GM18951 (cell line): Measurements from ENCODE around the gene RASD2.

ENCODE experiments used
- POLR2A ChIP-seq: IDR thresholded peaks from 4 replicates; pipeline ENCODE4 v1.6.1; 2011; ENCODE audit warnings: mild to moderate bottlenecking; ENCODE audit not compliant: insufficient read length, insufficient read depth; ENCODE audit errors: extremely low read depth
- in situ Hi-C: fragments of 300-500 bp; cut with MboI; formaldehyde crosslinking; loops from one replicate; pipeline ENCODE4 v1.12.0; 2022; ENCODE audit warnings: low sequenced_read_pairs, mixed read lengths, inconsistent platforms; ENCODE audit not compliant: unreplicated experiment

Gene RASD2

DNA sequence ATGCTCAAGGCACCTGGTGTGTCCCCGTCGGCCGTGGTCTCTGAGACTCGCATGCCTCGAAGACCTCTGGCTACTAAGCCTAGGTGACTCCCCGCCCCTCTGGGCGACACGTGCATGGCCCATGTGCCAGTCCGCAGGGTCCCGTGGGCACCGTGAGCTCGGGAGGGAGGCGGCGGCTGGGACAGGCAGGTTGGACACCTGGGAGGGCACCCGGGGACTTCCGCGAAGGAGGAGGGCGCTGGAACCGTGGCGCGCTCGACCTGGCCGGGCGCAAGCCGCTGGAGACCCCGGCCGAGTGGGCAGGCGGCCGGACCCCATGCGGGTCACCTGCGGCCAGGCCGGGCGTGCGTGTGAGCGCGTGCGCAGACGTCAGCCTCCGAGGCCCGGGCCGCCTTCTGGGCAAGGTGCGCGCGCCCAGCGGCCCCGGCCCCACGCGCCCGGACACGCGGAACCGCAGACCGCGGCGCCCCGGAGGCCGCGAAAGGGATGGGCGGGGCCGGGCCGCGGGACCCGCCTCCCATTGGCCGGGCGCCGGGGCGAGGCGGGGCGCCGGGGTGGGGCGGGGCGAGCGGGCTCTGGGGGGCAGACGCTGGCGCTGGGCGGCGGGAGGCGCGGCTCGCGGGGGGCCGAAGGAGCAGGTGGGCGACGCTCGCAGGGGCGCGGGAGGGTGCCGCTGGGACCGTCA lies 579 bp upstream of the RASD2 start:
- in situ Hi-C loops: no loop called here

DNA sequence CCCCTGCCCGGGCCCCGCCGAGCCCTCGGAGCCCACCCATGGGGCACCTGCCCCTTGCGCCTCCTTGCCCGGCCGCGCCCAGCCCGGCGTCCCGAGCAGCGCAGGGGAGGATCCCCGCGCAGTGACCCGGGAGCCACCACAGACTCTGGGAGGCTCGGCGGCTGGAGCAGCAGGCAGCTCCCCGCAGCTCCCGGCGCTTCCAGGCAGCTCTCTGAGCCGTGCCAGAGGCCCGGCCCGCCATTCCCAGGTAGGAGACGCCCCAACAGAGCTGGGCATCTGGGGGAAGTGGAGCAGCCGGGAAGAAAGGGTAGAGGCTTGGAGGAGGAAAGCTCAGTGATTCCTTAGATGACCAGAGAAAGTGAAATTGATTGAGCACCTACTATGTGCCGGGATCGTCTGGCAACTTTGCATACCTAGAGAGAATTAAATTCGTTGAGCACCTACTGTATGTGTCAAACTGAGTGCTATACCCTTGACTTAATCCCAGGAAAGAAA lies 670 bp downstream of the RASD2 start:
- in situ Hi-C loops: no loop called here
- no peak for TF ChIP-seq POLR2A

More for the DNA sequence above, 579 bp upstream of the RASD2 start:
- TF ChIP-seq POLR2A: no peak

DNA sequence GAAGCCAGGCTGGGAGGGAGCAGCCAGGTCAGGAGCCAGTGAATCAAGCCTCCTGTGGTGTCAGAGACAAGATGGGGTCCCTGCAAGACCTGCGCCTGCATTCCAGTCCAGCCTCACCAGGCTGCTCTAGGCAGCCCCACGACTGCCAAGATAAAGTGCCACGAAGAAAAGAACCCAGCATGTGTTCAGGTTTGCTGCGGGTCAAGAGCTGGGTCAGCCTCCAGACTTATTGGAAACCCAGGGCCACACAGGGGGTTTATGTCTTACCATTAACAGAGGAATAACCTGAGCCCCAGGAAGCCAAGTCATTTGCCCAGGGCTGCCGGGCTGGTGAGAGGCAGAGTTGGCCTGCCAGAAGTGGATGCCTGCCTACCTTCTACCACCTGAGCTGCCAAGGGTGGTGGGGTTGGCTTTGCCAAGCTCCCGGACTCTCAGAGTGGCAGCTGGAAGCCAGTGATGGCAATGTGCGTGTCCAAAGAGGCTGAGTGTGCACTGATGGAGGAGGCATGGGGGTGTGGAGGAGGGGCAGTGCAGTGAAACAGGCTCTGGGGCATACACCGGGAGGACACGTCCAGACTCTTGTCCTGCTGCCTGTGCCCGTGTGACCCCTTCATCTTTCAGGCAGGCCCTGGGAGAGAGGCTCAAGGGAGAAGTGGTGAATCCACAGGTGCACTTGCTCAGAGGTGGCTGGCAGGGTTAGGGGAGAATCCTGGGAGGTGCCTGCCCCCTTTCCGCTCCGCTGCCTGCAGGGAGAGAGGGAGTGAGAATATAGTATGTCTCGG lies 1.7 kb downstream of the RASD2 start:
- TF ChIP-seq POLR2A: no peak
- in situ Hi-C loops: no loop called here

DNA sequence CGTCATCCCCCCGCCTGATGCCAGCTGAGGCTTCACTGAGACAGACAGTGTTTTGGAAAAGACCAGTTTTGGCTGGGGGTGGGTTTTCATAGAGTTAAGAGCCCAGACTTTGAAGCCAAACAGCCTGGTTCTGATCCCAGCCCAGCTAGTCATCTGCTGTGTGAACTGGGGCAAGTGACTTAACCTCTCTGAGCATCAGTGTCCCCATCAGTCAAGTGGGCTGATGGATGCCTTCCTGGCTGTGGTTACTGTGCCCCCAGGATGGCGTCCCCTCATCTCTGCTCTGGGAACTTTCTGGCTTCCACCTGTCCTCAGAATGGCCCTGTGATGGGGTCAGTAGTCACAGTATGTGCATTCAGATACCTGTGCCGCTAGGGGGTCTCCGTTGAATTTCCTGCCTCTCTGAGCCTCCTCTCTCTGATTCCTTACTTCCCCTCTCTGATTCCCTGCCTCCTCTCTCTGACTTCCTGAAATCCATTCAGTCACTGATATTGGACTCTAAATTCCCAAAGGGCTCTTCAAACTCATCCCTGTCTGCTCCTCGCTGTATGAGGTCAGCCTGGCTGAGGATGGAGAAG lies 2.4 kb downstream of the RASD2 start:
- in situ Hi-C loops: no loop called here
- TF ChIP-seq POLR2A: no peak

DNA sequence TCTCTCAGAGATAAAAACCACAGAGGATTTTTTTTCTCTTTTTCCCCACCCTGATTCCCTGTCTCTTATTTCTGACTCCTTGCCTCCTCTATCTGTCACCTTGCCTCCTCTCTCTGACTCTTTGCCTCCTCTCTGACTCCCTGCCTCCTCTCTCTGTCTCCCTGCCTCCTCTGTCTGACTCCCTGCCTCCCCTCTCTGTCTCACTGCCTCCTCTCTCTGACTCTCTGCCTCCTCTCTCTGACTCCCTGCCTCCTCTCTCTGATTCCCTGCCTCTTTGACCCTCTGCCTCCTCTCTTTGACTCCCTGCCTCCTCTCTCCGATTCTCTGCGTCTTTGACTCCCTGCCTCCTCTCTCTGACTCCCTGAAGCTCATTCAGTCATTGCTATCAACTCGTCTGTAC lies 3.1 kb downstream of the RASD2 start:
- in situ Hi-C loops: no loop called here
- TF ChIP-seq POLR2A: no peak

DNA sequence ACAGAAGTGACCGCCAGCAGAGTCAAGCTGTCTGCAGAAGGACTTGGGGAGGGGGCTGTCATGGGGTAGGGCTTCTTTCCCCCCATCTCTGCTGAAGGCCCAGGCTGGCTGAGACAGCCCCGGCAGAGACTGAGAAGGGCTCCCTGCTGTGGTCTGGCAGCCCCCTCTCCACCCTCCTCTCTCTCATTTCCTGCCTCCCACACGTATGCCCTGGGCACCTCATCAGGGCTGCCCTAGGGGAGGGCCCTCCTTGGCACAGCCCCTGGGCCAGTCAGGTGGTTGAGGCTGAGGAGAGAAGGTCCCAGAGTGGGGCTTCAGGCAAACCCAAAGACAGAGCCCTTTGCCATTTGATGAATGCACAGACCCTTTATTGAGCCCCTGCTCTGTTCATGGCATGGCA lies 3.6 kb downstream of the RASD2 start:
- in situ Hi-C loops: no loop called here
- no peak for TF ChIP-seq POLR2A

DNA sequence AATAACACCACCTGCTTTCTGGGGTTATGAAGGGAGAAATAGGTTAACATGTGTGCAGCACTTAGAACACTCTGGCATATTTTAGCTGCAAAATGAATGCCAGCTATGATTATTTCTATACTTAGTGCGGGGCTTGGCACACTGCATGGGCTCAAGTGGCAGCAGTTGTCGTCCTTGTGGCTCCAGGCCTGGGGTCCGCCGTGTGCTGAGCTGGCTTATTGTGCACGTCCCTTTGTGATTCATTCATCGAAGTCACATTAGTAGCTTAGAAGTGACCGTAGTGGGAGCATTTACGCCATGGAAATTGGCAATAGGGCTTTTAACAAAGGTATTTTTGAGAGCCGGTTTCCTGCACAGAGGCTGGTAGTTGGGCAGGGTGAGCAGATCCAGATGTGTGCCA lies 4.2 kb downstream of the RASD2 start:
- in situ Hi-C loops: no loop called here
- no peak for TF ChIP-seq POLR2A

DNA sequence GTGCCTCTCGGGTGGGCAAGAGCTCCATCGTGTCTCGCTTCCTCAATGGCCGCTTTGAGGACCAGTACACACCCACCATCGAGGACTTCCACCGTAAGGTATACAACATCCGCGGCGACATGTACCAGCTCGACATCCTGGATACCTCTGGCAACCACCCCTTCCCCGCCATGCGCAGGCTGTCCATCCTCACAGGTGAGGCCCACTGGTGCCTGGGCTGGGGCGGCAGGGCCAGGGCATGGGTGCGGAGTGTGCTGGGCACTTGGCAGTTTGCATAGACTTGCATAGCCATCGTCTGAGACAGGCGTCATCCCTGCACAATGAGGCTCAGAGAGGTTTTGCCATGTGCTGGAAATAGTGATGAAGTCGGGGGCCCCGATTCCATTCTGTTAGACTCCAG lies 6.3 kb downstream of the RASD2 start:
- in situ Hi-C loops: no loop called here

DNA sequence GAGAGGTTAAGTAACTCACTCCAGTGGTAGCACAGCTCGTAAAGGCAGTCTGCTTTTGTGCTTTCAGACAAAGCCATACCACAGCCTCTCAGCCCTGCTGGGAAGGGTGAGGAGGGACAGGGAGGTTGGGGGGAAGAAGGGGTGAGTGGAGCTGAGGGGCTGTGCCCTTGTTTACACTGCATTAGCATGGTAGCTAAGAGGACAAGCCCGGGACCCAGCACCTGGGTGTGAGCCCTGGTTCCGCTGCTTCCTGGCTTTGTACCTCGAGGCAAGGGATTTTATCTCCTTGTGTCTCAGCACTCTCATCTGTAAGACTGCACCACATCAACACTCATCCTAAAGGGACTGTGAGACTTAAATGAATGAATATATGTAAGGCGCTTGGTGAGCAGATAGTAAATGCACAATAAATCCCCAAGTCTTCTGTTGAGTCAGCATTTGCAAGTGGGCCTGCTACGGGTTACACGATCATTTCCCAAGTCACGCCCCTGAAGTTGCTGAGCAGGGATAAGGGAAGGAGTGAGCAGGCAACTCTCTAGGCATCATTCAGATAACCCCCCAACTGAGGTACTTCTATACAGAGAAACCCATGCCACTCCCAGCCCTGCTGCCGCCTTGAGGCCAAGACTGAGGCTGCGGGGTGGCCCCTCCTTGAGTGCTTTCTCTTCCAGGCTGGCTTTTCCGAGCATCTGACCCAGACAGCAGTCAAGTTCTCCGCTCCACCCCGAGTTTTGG lies 7.5 kb downstream of the RASD2 start:
- in situ Hi-C loops: no loop called here
- no peak for TF ChIP-seq POLR2A

More for the DNA sequence above, 6.3 kb downstream of the RASD2 start:
- TF ChIP-seq POLR2A: no peak

DNA sequence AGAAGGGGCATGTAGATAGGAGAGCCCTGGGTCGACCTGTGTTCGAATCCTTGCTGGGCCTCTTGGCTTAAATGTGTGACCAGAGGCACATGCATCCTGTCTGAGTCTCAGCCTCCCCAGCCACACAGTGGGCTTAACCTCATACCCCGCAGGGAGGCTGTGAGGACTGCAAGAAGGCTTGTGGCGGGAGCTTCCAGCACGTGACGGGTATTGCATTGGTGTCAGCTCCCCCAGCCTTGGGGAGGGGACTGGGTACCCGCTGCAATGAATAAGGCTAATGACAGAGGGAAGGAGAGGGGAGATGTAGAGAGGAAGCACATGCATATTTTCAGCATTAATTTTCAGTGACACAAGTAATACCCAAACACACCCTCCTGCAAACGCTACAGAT lies 8.1 kb downstream of the RASD2 start:
- in situ Hi-C loops: no loop called here
- no peak for TF ChIP-seq POLR2A

DNA sequence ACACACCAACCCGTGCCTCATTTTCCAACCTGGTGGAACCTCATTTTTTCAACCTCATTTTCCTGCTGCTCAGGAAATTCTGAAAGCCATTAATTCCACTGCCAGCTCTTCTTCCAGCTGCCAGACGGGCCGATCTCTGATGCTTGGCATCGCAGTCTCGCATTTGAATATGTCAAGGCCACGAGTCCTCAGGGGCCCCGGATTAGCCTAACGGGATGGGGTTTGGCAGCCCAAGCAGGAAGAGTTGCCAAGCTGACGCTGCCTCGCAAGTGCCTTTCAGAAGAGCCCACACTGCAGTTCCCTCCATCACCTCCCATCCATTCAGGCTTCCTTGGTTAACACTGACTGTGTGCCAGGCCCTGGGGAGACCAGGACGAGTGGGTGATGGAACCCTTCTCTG lies 8.7 kb downstream of the RASD2 start:
- in situ Hi-C loops: no loop called here
- TF ChIP-seq POLR2A: no peak

DNA sequence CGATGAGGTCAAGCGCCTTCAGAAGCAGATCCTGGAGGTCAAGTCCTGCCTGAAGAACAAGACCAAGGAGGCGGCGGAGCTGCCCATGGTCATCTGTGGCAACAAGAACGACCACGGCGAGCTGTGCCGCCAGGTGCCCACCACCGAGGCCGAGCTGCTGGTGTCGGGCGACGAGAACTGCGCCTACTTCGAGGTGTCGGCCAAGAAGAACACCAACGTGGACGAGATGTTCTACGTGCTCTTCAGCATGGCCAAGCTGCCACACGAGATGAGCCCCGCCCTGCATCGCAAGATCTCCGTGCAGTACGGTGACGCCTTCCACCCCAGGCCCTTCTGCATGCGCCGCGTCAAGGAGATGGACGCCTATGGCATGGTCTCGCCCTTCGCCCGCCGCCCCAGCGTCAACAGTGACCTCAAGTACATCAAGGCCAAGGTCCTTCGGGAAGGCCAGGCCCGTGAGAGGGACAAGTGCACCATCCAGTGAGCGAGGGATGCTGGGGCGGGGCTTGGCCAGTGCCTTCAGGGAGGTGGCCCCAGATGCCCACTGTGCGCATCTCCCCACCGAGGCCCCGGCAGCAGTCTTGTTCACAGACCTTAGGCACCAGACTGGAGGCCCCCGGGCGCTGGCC lies 11.0 kb downstream of the RASD2 start:
- in situ Hi-C loops: no loop called here
- no peak for TF ChIP-seq POLR2A
